Endothelial cell of umbilical vein (primary cell): ENCODE data around the gene ARHGEF28. TPM values are rescaled to one million over a fixed set of nuclear protein-coding genes. Genes with fewer than 3 reads are reported as not detected.

Source experiments
- BruUV-seq: library from RNA; stranded (reverse); fragments of 400-500 nt; replicated peaks from 2 replicates; lab custom pipeline; 2021; lab: Mats Ljungman, UMichigan
- CTCF ChIA-PET: fragments of 300-600, 350-600 bp; sonication (Branson Sonifier 250); formaldehyde crosslinking; loops from one replicate; lab custom pipeline; 2021; ENCODE audit warnings: antibody characterized with exemption, inconsistent platforms; lab: Charles Lee
- POLR2A ChIA-PET: fragments of 300-600, 350-600 bp; sonication (Branson Sonifier 250); formaldehyde crosslinking; loops from one replicate; lab custom pipeline; 2021; ENCODE audit warnings: antibody characterized with exemption, inconsistent platforms; lab: Charles Lee
- DNase-seq: peaks from one replicate; pipeline ENCODE4 v3.0.0-alpha.2; 2011; ENCODE audit warnings: low read depth, low spot score
- FAIRE-seq: peaks from 2 replicates; lab custom pipeline; 2011; peaks lifted over from hg19 to GRCh38; lab: Jason Lieb, UNC
- H2AFZ ChIP-seq: 2 replicates; pipeline ENCODE4 v1.6.0; 2012; ENCODE audit warnings: low read depth, low read length, control low read depth, inconsistent platforms
- H3K27ac ChIP-seq: 2 replicates; pipeline ENCODE4 v1.5.1; 2011; ENCODE audit warnings: low read depth, mild to moderate bottlenecking, control low read depth, low read length, moderate library complexity; ENCODE audit not compliant: insufficient read depth
- H3K27me3 ChIP-seq, 2 experiments: 2 replicates each; pipeline versions ENCODE4 v1.6.0 to v1.6.1; 2011; ENCODE audit warnings: low read length in 2 of 2, mixed read lengths in 1 of 2; ENCODE audit not compliant: control insufficient read depth in 2 of 2, insufficient read depth in 2 of 2
- H3K36me3 ChIP-seq, 2 experiments: 2 replicates in 1 of 2; 3 replicates in 1 of 2; pipeline ENCODE4 v1.5.1; 2011; ENCODE audit warnings: low read length in 2 of 2, mild to moderate bottlenecking in 1 of 2, moderate library complexity in 1 of 2; ENCODE audit not compliant: control insufficient read depth in 2 of 2, insufficient read depth in 2 of 2; ENCODE audit errors: extremely low read depth in 1 of 2
- H3K4me1 ChIP-seq: 3 replicates; pipeline ENCODE4 v1.5.1; 2011; ENCODE audit warnings: mild to moderate bottlenecking, low read length; ENCODE audit not compliant: control insufficient read depth, insufficient read depth; ENCODE audit errors: extremely low read depth
- H3K4me2 ChIP-seq: 2 replicates; pipeline ENCODE4 v1.6.1; 2011; ENCODE audit warnings: low read length, control low read depth, mixed read lengths; ENCODE audit not compliant: insufficient read depth
- H3K4me3 ChIP-seq, 3 experiments: fragments of 200-600 bp in 1 of 3; sonication (generic), shearing (Covaris generic) in 1 of 3; replicated peaks in 1 of 3; 2 replicates each; pipeline ENCODE4 v1.5.1; 2011 to 2016; ENCODE audit warnings: control low read depth in 3 of 3, low read length in 3 of 3, mild to moderate bottlenecking in 2 of 3, inconsistent platforms in 1 of 3, low read depth in 1 of 3, moderate library complexity in 1 of 3; ENCODE audit not compliant: insufficient read depth in 1 of 3
- H3K79me2 ChIP-seq: 2 replicates; pipeline ENCODE4 v1.6.0; 2012; ENCODE audit warnings: low read length, inconsistent platforms; ENCODE audit not compliant: control insufficient read depth, insufficient read depth
- H3K9ac ChIP-seq: replicated peaks from 2 replicates; pipeline ENCODE3; 2011; ENCODE audit warnings: low read length, control low read depth; ENCODE audit not compliant: insufficient read depth; ENCODE audit errors: extremely low read depth
- H3K9me1 ChIP-seq: replicated peaks from 3 replicates; pipeline ENCODE4 v1.6.0; 2011; ENCODE audit warnings: mild to moderate bottlenecking, low read length; ENCODE audit not compliant: control insufficient read depth, insufficient read depth; ENCODE audit errors: extremely low read depth
- H3K9me3 ChIP-seq: replicated peaks from 2 replicates; pipeline ENCODE4 v1.5.1; 2012; ENCODE audit warnings: low read length, inconsistent platforms; ENCODE audit not compliant: control insufficient read depth, insufficient read depth
- H4K20me1 ChIP-seq: replicated peaks from 2 replicates; pipeline ENCODE3; 2011; ENCODE audit warnings: mild to moderate bottlenecking, low read length; ENCODE audit not compliant: control insufficient read depth, insufficient read depth; ENCODE audit errors: extremely low read depth
- CTCF ChIP-seq, 2 donors: IDR thresholded peaks; 1 replicate in 1 of 2; 2 replicates in 1 of 2; pipeline ENCODE4 v1.5.1; 2011; ENCODE audit warnings: low read length in 2 of 2, mild to moderate bottlenecking in 2 of 2, moderate library complexity in 2 of 2, control low read depth in 1 of 2, inconsistent platforms in 1 of 2, low read depth in 1 of 2; ENCODE audit not compliant: insufficient read depth in 1 of 2; ENCODE audit errors: extremely low read depth in 1 of 2
- EZH2 ChIP-seq: IDR thresholded peaks from 2 replicates; pipeline ENCODE4 v1.6.1; 2012; ENCODE audit warnings: borderline replicate concordance, low read depth, mild to moderate bottlenecking, moderate library complexity, low read length, inconsistent platforms; ENCODE audit not compliant: severe bottlenecking
- FOS ChIP-seq: IDR thresholded peaks from 2 replicates; pipeline ENCODE4 v1.6.1; 2011; ENCODE audit warnings: mild to moderate bottlenecking, low read length, moderate library complexity, borderline replicate concordance; ENCODE audit not compliant: insufficient read depth
- GATA2 ChIP-seq: IDR thresholded peaks from 2 replicates; pipeline ENCODE4 v1.7.0; 2011; ENCODE audit warnings: low read depth, mild to moderate bottlenecking, moderate library complexity, mixed read lengths, low read length; ENCODE audit not compliant: insufficient read length, insufficient read depth
- JUN ChIP-seq: IDR thresholded peaks from 2 replicates; pipeline ENCODE4 v1.6.1; 2011; ENCODE audit warnings: borderline replicate concordance, low read depth; ENCODE audit not compliant: insufficient read length, insufficient read depth
- MYC ChIP-seq: IDR thresholded peaks from one replicate; pipeline ENCODE4 v1.6.1; 2011; ENCODE audit warnings: mild to moderate bottlenecking, low read depth, low read length
- POLR2A ChIP-seq: IDR thresholded peaks from 2 replicates; pipeline ENCODE4 v1.6.1; 2012; ENCODE audit warnings: low read depth, mild to moderate bottlenecking, control low read depth, low read length
- POLR2AphosphoS5 ChIP-seq: IDR thresholded peaks from 2 replicates; pipeline ENCODE4 v1.6.1; 2012; ENCODE audit warnings: low read depth, mild to moderate bottlenecking, control low read depth, low read length, moderate library complexity; ENCODE audit not compliant: insufficient read depth
- dilution Hi-C: fragments of 300-500 bp; cut with MboI; formaldehyde crosslinking; loops from one replicate; pipeline ENCODE4 v1.15.0; 2019; ENCODE audit warnings: low sequenced_read_pairs; ENCODE audit not compliant: extremely low pct_ligation_motif_present
- intact Hi-C: fragments of 100-400 bp; cut with micrococcal nuclease; formaldehyde crosslinking; loops from one replicate; pipeline ENCODE4 v1.10.0; 2022
- polyA plus RNA-seq, 4 experiments: library from polyadenylated mRNA; depleted of rRNA in 3 of 4; stranded (reverse) in 3 of 4; unstranded in 1 of 4; fragments of >200 nt; gene quantifications; 2 replicates each; pipeline versions ENCODE4 v1.2.1 to v1.2.3, GENCODE V29; 2011 to 2012; ENCODE audit warnings: missing spikeins in 1 of 4
- total RNA-seq: library from RNA; stranded (reverse); gene quantifications from 2 replicates; pipeline ENCODE4 v1.2.3, GENCODE V29; 2021
- TF ChIP-seq, protein P1 (sequence below): IDR thresholded peaks from 2 replicates; pipeline ENCODE4 v1.6.1; 2011; ENCODE audit not compliant: insufficient read depth, insufficient read length

Gene ARHGEF28
- total and polyA plus RNA-seq, 2 donors (not counting 3 experiments of a cell fraction or from before 2014, with no cell fraction given) = 29.5 to 108 TPM

GRCh38 chr5:73640861-73641320 lies 14.9 kb downstream of the ARHGEF28 start:
- H3K4me3 ChIP-seq = no peak overlapping the region
- peaks cover 79% of the 10 kb centered on the region for H3K4me1 ChIP-seq
- peaks cover 0 to 5% of the 10 kb centered on the region in 2 experiments for H3K36me3 ChIP-seq
- H2AFZ ChIP-seq = no peak overlapping the region
- peaks cover 83% of the 10 kb centered on the region for H3K79me2 ChIP-seq
- intact Hi-C loops (no loop called here), dilution Hi-C loops (no loop called here)
- H4K20me1 ChIP-seq = no peaks in the 10 kb centered on the region
- CTCF ChIA-PET = interaction anchor here (0.8 to 4.9 kb wide), 13 partner anchors 8 to 108 kb away, joined by 3 to 29 read pairs (median 3); no protein-coding TSS in a partner anchor
- no peaks in the 10 kb centered on the region for H3K27me3 ChIP-seq
- FAIRE-seq (peak; percentile 15), DNase-seq (peak; percentile 79)
- TF ChIP-seq JUN (no peak), FOS (no peak), CTCF (IDR thresholded peaks at IDR 0.05; ENCODE audit: extremely low read depth in 1 of 2, insufficient read depth in 1 of 2, low read depth in 1 of 2, low read length in 2 of 2) (no peak), POLR2AphosphoS5 (no peak), EZH2 (no peak), MYC (no peak), POLR2A (no peak), GATA2 (no peak)
- TF ChIP-seq, protein P1, sequence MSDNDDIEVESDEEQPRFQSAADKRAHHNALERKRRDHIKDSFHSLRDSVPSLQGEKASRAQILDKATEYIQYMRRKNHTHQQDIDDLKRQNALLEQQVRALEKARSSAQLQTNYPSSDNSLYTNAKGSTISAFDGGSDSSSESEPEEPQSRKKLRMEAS = no peak
- no peaks in the 10 kb centered on the region for H3K9me3 ChIP-seq
- BruUV-seq = no TSS peak
- peak overlapping the region; percentile 97 for H3K27ac ChIP-seq
- H3K9me1 ChIP-seq = no peaks in the 10 kb centered on the region
- POLR2A ChIA-PET = interaction anchor here (0.5 to 2.3 kb wide), 4 partner anchors 9 to 51 kb away, joined by 3 to 7 read pairs (median 5); no protein-coding TSS in a partner anchor
- H3K9ac ChIP-seq = peak overlapping the region; percentile 91
- H3K4me2 ChIP-seq = peak overlapping the region; percentile 47
